Measurements from ENCODE around the gene SGPP1.

- TF ChIP-seq POLR2A (IDR thresholded peaks at IDR 0.05; ENCODE audit: low read length), result no peak
- no peak for TF ChIP-seq GATA1 (IDR thresholded peaks at IDR 0.05; ENCODE audit: low read depth, low read length)
Observed at GRCh38 chr14:63705561-63706070, 22.2 kb downstream of the SGPP1 start.
